HEK293T (cell line): ENCODE measurements around the gene NBAS.

Experiments used
- BHLHE40 ChIP-seq: fragments of 450-650 bp; IDR thresholded peaks from 2 replicates; pipeline ENCODE4 v1.6.1; 2016; ENCODE audit warnings: mild to moderate bottlenecking, moderate library complexity, borderline replicate concordance
- CTBP1 ChIP-seq: fragments of 450-650 bp; IDR thresholded peaks from 2 replicates; pipeline ENCODE4 v1.6.1; 2016; ENCODE audit warnings: borderline replicate concordance
- ELF4 ChIP-seq: fragments of 450-650 bp; IDR thresholded peaks from 2 replicates; pipeline ENCODE4 v1.6.1; 2017; ENCODE audit warnings: antibody characterized with exemption
- FOXA1 ChIP-seq: fragments of 450-650 bp; IDR thresholded peaks from 2 replicates; pipeline ENCODE4 v1.6.1; 2016; ENCODE audit warnings: mild to moderate bottlenecking
- NFRKB ChIP-seq: fragments of 450-650 bp; IDR thresholded peaks from 2 replicates; pipeline ENCODE4 v1.6.1; 2016; ENCODE audit warnings: mild to moderate bottlenecking, moderate library complexity
- SP1 ChIP-seq: fragments of 450-650 bp; IDR thresholded peaks from 2 replicates; pipeline ENCODE4 v1.6.1; 2017
- SUZ12 ChIP-seq: fragments of 450-650 bp; IDR thresholded peaks from 2 replicates; pipeline ENCODE4 v1.6.1; 2016; ENCODE audit warnings: mild to moderate bottlenecking

GRCh38 chr2:15145919-15146318, 415.2 kb downstream of the NBAS start:
- TF ChIP-seq CTBP1, result no peak
- TF ChIP-seq ELF4, result no peak
- TF ChIP-seq SUZ12, result no peak
- TF ChIP-seq FOXA1, result no peak
- TF ChIP-seq NFRKB, result no peak
- TF ChIP-seq SP1, result no peak
- no peak for TF ChIP-seq BHLHE40
